GM18909 (cell line): ENCODE measurements around the gene SEMA4D.

Source experiments
- ATAC-seq: cut with Tn5 transposase; IDR thresholded peaks from one replicate; pipeline ENCODE4 v1.9.1; 2021; ENCODE audit warnings: mild to moderate bottlenecking; ENCODE audit not compliant: unreplicated experiment, poor library complexity

SEMA4D gene

DNA sequence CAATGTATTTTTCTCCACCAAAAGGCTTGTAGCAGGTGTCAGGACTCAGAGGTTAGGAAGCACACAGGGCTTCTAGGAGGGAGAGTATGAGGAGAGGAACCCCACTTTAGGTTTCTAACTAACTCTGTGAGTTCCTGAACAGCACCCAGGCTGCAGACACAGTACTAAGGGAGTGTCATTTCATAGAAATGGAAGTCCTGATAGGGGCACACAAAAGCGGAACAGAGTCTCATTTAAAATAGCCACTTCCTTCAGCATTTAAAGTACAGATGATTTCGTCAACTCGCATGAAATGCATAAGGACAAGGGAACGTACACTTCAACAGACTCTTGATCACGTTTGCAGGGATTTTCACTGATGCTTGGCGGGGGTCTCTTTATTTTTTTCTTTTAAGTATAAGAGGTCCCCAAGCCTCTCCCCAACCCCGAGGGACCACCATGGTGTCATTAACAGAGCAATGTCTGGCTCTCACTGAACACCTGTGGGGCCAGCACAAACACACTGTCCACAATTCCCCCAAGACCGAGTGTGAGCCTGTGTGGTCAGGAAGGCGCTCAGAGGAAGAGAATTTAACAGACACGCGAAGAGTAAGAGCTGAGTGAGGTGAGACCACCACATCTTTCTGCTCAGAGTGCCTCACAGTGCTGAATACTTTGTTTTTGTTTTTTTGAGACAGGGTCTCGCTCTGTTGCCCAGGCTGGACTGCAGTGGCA, 97.4 kb downstream of the SEMA4D start:
- ATAC-seq, result peak; percentile 76

- no peak for ATAC-seq
Observed at GRCh38 chr9:89398621-89399020, 99.3 kb downstream of the SEMA4D start.

- no peak for ATAC-seq
Observed at GRCh38 chr9:89397471-89397870, 100.4 kb downstream of the SEMA4D start.

DNA sequence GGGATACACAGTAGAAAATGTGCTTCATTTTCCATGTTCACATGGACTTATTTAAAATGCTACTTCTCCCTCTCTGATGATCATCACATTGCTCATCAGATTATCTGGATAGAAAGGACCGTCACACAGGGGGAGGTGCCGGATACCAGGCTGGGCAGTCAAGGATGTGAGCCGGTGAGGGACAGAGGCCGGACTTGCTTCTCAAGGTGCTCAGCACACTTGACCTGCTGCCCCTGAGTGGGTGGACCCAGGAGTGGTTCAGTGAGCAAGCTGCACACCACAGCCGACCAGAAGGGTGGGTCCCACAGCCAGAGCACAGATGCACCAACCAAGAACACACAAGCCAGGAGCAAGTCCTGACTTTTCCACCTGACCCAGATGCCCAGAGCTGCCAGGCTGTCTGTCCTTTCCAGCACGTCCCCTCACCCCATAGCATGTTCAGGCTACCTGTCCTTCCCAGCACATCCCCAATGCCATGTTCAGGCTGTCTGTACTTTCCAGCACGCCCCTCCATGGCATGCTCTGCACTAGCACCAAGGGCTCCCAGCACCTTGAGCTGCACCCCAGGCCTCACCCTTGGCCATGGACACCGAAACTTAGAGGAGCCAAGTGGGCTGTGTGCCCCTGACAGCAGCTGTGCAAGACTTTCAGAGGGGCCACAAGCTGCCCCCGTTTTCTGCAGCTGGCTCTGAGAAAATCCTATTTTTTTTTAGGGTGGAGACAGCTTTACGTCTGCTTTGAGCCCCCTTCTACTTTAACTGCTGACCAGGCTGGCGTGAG, 101.8 kb downstream of the SEMA4D start:
- no peak for ATAC-seq

DNA sequence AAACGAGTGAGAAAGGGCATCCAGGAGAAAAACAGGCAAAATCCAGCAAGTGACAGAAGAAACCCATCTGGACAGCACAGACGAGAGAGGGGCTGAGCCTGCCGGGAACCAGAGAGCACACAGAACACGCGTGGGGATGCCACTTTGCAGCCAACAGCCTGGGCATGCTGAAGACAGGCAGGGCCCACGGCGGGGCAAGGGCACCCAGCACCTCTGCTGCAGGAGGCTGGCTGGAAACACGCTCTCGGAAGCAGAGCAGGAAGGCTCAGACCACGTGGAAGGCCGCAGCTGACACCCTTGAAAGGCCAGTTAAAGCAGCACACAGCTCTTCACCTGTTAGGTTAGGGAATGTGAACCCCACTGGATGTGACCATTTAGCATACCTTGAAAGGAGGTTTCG, 103.5 kb downstream of the SEMA4D start:
- ATAC-seq, result no peak

DNA sequence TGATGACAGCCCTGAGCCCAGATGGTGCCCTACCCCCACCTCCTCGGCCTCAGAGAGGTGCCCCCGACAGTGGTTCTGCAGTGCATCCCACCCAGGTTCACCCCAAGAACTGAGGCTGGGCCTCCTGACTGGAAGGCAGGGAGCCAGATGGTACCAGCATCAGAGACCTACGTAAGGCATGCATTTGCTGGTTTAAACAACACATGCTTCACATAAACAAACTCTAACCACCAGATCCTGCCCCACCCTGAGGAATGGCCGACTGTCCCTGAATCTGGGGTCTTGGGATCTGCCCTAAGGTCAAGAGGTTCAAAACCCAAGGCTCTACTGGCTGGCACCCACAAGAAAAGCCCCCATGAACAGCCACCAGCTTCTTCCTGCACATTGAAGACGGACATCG, 106.3 kb downstream of the SEMA4D start:
- no peak for ATAC-seq

DNA sequence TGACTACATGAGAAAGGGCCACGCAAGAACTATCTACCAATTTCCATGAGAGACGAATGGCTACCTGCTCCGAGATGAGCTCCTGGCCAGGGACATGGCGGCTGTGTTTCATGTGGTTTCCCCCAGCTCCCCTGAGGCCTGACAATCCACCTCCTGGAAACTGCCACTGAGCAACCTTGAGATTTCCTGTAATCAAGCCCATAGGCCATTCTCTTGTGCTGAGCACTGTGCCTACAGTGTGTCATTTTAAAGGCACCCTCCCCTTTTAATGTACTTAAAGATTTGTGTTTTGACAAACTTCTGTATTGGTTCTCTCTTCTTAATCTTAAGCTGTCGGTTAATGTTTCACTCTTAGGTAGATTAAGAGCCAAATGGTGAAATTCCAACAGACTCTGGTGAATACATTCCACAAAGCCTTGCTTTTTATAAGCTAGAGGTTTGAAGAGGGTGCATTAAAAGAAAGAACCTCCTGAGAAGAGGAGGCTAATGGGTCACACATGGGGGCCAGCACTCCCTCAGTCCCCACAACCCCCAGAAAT, 107.3 kb downstream of the SEMA4D start:
- no peak for ATAC-seq

DNA sequence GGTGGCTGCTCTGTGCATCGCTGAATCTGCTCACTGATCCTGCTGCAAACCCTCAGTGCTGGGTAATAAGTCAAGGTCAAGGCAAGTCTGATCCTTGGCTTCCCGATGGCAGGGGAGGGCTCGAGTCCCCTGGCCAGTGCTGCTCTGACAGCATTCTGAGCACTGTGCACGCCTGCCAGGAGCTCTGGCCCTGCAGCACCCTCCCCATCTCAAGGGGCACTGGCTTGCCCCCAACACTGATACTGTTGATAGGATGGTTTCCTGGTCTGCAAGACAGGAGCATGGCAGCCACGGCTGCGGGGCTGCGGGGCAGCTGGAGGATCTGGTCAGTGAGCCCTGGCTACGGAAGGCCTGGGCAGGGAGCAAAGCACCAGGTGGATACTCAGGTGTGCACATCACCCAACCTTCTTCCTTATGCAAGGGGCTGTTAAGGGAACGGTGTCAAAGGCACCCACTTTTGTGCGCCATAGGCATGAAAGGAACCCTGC, 107.8 kb downstream of the SEMA4D start:
- no peak for ATAC-seq

DNA sequence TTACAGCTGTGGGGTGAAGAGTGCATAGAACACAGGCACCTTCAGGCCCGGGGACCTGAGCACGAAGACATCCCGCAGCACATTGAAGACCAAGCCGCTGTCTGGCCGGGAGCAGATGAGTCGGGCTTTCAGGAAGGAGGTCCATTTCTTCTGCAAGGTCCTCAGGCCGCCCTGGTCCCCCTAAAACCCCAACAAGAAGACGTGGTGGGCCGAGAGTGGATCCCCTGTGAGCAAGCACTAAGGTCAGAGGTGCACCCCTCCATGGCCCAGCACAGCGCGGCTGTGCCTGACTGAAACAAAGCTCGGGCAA, 109.1 kb downstream of the SEMA4D start:
- ATAC-seq, result no peak

DNA sequence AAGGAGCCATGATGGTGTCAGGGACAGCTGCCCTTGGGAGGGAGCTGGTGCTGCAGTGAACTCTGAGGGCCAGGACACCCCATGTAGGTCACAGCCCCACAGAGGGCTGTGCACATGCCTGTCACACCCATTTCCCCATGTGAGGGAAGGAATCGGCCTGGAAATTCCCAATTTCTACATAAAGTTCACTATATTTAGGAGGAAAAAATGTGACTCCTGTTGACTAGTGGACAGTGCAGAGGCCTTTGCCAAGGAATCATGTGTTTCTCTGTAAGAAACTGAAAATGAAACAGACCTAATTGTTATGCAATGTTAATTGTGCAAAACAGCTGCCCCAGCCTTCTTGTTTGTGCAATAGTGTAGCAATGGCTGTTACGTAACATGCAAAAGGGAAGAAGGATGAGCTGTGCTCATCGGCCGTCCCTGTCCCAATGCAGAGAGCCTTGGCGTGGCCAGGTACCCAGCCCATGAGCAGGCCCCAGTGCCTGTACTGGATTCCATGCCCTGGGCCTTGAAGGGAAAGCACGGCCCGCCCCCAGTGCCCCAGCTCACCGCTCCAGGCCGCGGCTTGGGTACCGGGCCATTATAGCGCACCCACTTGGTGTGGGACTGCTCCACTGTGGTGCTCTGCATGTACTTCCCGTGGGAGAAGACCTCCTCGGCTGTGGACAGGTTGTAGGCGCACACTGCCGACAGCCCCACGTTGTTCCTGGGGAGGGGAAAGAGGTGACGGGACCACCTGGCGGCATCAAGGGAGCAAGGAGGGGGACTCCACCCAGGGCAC, 109.6 kb downstream of the SEMA4D start:
- ATAC-seq, result no peak

DNA sequence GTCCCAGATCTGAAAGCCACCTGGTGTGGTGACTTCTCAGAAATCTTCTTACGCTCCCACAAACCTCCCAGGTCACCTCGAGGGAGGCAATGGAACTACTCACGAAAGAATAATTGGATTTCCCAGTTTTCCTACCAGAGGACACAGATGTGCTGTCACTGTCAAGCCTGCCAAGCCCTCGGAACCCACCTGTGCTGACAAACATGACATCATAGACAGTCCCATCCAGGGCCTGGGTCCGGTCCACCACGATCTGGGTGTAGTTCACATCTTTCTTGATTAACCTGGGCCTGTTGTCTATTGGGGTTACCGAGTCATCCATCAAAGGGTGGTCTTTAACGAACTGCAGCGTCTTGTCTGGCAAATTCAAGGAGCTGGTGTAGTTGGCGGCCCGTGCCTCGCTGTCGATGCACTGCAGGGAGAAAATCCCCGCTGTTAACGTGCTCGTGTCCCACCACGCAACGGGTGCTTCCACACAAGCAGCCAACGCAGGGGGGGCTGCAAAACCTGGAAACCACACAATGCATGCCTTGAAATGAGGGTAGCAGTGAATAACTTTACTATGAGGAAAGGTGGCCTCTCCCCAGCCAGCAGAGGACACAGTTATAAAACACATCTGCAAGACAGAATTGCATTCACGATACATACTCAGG, 110.6 kb downstream of the SEMA4D start:
- no peak for ATAC-seq

DNA sequence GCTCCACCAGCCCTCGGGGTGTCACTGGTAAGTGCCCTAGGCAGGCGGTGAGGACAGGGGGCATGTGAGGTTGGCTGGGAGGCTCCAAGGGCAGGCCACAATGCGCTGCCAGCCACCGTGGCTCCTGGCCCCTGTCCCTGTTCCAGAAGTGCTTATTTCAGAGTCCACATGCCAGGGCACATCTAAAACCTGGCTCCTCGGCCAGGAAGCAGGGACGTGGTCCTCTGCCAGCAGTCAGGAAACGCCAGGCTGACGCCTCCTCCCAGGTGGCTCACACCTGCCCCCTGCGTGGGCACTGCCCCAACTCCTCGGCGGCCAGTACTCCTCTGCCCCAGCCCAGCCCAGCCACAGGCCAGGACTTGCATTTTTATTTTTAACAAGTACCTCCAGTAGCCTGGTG, 111.1 kb downstream of the SEMA4D start:
- ATAC-seq, result no peak

GRCh38 chr9:89386206-89386605, 111.7 kb downstream of the SEMA4D start:
- no peak for ATAC-seq

- ATAC-seq, result no peak
Observed at GRCh38 chr9:89384783-89385182, 113.1 kb downstream of the SEMA4D start.

DNA sequence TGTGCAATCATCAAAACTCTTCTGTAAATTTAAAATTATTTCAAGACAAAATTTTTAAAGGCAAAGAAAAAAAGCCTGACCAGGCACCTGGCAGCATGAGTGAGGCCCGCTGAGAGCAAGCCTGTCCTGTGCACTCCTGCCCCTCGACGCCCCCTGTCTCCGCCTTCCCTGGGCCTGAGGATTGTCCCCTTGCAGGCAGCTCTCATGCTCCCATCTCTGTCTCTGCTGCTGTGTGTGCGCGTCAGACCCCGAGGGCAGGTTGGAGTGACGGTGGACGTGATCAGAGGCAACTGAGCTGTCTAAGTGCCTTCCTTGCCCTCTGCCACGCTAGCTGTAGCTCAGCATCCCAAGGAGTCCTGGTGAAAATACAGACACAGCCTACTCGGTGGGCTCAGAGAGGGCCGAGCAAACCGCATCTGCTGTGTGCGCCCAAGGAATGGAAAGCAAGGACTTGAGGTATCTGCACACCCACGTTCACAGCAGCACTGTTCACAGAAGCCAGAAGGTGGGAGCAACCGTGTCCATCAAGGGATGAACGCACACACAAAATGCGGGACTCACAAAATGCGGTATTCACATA, 114.1 kb downstream of the SEMA4D start:
- ATAC-seq, result no peak

- no peak for ATAC-seq
Observed at GRCh38 chr9:89383030-89383720, 114.7 kb downstream of the SEMA4D start.

GRCh38 chr9:89382026-89382986, 115.6 kb downstream of the SEMA4D start:
- no peak for ATAC-seq

GRCh38 chr9:89381308-89381609, 116.7 kb downstream of the SEMA4D start:
- ATAC-seq, result no peak
